ENCODE measurements around the gene PACSIN1.

Gene PACSIN1

GRCh38 chr6:34515473-34516387 is 49.9 kb downstream of the PACSIN1 start:
- DNase-seq: no peak

DNA sequence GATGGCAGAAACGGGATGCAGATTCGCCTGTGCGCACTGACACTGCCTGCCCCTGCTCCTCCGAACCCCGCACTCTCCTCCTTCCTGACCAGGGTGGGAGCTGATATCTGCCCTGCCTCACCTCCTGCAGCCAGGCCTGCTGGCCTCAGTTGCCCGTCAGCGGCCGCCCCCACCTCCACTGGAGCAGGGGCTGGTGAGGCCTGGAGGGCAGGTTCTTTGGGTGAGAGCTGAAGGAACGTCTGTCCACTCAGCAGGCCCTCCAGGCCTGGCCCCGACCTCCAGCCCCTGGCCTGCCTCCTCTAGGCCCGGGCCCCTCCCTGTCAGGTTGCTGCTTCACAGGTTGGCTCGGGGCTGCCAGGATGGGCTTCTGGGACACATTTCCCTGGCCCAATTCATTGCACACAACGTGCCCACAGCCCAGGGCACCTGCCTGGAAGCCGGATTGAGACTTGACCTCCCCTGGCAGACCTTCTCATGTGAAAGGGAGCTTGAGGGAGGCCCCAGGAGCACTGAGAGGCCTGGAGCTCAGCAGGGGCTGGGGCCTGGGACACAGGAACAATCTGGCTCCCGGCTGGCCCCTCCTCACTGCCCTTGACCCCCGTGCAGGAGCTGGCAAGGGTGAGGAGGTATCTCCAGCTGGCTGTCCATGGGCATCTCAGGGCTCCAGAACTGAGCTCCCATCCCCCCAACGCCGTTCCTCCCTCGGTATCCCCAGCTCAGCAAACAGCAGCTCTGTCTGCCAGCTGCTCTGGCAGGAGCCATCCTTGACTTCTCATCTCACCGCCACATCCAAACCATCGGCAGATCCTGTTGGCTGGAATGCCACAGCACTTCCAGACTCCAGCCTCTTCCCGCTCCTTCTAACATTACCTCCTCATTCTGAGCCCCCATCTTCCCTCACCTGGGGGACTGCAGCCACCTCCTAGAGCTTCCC is 50.8 kb downstream of the PACSIN1 start:
- no peak for DNase-seq

- DNase-seq: no peak
Measured at GRCh38 chr6:34517461-34517881, 51.6 kb downstream of the PACSIN1 start.

GRCh38 chr6:34517966-34518365 is 52.1 kb downstream of the PACSIN1 start:
- no peak for DNase-seq

- DNase-seq: no peak
Measured at GRCh38 chr6:34518669-34519365, 52.9 kb downstream of the PACSIN1 start.

DNA sequence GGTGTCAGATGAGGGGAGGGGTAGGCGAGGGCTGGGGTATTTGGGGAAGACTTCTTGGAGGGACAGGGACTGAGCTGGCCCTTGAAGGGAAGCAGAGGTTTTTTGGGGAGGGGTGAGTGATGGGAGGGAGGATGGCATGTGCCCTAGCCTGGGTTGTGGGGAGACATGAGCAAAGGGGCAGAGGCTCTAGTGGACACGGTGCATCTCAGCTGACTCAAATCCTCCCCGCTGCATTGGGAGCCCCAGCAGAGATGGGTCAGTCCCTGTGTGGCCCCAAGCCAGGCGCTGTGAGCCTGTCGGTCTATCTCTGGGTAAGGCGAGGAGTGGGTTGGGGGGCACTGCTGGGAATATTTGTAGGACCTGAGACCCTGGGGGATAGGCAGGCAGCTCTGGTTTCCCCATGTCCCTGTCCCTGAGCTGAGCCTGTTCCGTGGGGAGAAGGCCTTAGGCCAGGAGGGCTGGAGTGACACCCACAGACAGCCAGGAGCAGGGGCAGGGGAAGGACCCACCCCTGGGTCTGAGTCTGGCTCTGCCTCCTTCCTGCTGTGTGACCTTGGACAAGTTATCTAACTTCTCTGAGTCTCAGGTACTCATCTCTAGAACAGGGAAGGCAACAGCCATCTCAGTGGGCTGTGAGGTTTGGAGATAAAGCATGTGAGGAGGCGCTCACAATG is 54.2 kb downstream of the PACSIN1 start:
- DNase-seq: no peak

DNA sequence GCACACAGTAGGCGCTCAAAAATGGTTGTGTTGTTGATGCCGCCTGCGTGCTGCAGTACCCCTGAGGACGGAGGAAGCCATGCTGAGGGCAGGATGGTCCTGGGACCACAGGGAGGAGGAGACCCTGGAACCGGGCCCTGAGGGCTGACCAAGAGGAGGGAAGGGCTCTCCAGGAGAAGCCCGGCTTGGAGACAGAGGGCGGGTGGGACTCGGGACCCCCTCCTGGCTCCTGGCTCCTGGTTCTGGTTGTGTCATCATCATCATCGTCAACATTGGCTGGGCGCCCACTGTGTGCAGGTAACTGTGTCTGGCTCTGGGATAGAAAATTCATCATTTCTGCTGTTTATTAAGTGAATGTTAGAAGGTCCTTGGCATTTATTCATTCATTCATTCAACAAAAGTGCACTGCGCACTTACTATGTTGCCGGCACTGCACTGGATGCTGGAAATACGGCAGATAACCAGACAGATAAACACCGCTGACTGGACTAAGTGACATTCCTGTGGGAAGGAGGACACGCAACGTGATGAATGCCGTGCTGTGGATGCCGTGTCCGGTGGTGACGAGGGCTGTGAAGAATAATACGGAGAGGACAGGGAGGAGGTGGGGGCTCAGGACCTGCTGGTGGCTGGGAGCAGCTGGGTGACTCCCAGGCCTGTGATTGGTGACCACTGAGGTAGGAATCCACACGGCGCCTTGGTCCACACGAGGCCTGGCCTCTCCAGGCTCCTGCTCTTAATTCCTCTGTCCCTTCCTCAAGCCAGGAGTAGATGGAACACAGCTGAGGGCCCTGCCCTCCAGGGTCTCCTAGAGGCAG is 55.0 kb downstream of the PACSIN1 start:
- no peak for DNase-seq

- DNase-seq: no peak
Measured at GRCh38 chr6:34521463-34522285, 55.8 kb downstream of the PACSIN1 start.

GRCh38 chr6:34522761-34523160 is 56.9 kb downstream of the PACSIN1 start:
- DNase-seq: no peak

DNA sequence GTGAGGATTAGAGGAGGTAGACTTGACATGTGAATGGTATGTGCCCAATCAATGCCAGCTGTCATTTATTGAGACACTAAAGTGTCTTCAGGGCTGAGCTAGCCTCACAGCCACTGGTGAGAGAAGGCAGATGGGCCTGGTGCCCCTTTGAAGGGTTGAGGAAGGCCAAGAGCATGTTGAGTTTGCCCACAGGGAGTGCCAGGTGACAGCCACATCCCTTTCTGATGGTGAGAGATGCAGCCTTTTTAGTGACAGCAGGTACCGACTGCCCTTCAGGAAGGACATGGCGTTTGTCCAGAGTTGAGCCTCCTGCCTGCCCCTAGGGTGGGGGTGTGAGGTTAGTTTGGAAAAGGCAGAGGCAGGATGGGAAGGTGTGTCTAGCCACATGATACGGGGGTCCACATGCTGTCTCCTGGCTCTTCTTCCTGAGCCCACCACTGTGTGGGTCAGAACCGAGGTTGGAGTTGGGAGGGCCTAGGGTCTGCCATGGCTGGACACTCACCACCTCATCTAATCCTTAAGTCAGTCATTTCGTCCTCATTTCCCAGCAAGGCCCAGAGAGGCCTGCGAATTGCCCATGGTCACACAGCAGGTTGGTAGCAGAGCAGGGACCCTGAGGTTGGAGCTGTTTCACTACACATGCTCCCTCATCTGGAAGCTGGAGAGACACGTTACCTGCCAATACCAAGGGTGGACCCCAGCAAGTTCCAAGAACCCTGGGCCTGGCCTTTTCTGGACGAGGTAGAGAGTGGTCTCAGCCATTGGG is 57.7 kb downstream of the PACSIN1 start:
- DNase-seq: no peak

- no peak for DNase-seq
Measured at GRCh38 chr6:34524499-34524898, 58.6 kb downstream of the PACSIN1 start.

GRCh38 chr6:34524971-34525370 is 59.1 kb downstream of the PACSIN1 start:
- no peak for DNase-seq

GRCh38 chr6:34525431-34526175 is 59.7 kb downstream of the PACSIN1 start:
- DNase-seq: no peak

GRCh38 chr6:34526241-34526972 is 60.5 kb downstream of the PACSIN1 start:
- no peak for DNase-seq

DNA sequence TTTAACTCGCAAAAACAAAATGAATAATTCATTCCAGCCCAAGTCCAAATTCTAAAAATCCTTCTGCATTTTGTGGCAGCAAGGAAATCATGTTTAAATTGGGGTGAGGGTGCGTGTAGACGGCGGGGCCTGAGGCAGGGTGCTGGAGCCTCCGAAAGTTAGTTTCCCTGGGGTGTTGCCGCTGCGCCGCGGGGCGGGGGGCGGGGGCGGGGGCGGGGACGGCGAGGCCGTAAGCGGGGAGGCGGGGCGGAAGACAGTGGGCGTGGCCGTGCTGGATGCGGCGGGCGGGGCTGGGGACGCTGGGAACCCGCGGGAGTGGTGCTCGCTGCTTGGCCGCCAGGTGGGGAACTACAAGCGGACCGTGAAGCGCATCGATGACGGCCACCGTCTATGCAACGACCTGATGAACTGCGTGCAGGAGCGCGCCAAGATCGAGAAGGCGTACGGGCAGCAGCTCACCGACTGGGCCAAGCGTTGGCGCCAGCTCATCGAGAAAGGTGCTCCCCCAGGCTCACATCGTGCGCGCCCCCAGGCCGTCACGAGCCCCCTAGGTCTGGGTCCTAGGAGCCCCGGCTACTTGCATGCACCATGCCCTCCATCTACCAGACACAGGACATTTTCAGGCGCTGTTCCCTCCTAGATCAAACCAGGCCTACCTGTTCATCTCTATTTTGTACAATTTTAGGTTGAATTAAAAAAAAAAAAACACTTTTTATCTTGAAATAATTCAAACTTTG is 61.3 kb downstream of the PACSIN1 start:
- peak; percentile 92 for DNase-seq

DNA sequence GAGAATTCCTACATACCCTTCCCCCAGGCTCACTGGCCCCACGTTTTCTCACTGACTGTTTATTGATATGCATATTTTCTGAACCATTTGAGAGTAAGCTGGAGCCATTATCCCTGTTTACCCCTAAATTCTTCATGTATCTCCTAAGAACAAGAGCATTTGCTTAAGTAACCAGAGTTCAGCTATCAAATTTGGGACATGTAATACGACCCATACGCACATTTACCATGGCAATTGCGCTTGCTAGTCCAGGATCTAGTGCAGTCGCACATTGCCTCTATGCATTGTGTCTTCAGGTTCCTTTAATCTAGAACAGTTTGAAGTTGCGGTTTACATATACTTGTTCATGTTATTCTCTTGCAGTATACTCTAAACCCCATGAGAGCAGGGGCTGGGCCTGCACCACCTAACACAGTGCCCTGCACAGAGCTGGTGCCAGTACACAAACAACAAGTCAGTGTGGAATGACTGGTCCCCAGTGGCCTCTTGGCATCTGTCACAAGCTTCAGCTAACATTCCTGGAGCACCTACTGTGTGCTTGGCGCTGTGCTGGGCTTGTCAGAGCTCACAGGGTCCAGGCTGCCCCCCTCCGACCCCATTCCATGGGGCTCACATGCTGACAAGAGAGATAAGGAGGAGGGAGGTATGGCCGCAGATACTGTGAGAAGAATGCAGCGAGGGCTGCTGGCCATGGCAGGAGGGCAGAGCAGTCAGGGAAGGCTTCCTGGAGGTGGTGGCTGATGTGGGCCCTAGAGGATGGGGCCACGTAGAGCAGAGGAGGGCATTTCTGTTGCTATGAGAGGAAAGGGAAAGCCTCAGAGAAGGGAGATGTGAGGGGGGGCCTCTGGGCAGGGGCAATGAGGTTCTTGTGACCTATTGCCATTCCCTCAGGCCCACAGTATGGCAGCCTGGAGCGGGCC is 62.1 kb downstream of the PACSIN1 start:
- DNase-seq: no peak
